ENCODE measurements around the gene ZNF407.

ZNF407 gene

GRCh38 chr18:75062297-75062886 is 464.7 kb downstream of the ZNF407 start:
- no peak for DNase-seq

- DNase-seq, result no peak
Observed at GRCh38 chr18:75063196-75063595, 465.5 kb downstream of the ZNF407 start.

- no peak for DNase-seq
Observed at GRCh38 chr18:75063615-75064512, 466.2 kb downstream of the ZNF407 start.

GRCh38 chr18:75064513-75064905 is 466.8 kb downstream of the ZNF407 start:
- DNase-seq, result no peak

- no peak for DNase-seq
Observed at GRCh38 chr18:75065251-75066000, 467.8 kb downstream of the ZNF407 start.

- DNase-seq, result no peak
Observed at GRCh38 chr18:75066021-75066880, 468.6 kb downstream of the ZNF407 start.

GRCh38 chr18:75066936-75067335 is 469.3 kb downstream of the ZNF407 start:
- DNase-seq, result peak; percentile 63 to 81 (median 74)

GRCh38 chr18:75067996-75068645 is 470.5 kb downstream of the ZNF407 start:
- DNase-seq, result no peak

GRCh38 chr18:75068682-75069435 is 471.2 kb downstream of the ZNF407 start:
- DNase-seq, result no peak

GRCh38 chr18:75070235-75070624 is 472.6 kb downstream of the ZNF407 start:
- no peak for DNase-seq

GRCh38 chr18:75070625-75071483 is 473.2 kb downstream of the ZNF407 start:
- peak; percentile 86 to 92 (median 86) for DNase-seq

- DNase-seq, result no peak
Observed at GRCh38 chr18:75071484-75071785, 473.8 kb downstream of the ZNF407 start.

GRCh38 chr18:75071866-75072671 is 474.4 kb downstream of the ZNF407 start:
- DNase-seq, result no peak

- DNase-seq, result no peak
Observed at GRCh38 chr18:75072672-75073371, 475.2 kb downstream of the ZNF407 start.

- no peak for DNase-seq
Observed at GRCh38 chr18:75073654-75074053, 476.0 kb downstream of the ZNF407 start.

GRCh38 chr18:75074196-75075015 is 476.7 kb downstream of the ZNF407 start:
- DNase-seq, result no peak

- no peak for DNase-seq
Observed at GRCh38 chr18:75075016-75075305, 477.3 kb downstream of the ZNF407 start.

GRCh38 chr18:75075429-75075841 is 477.8 kb downstream of the ZNF407 start:
- no peak for DNase-seq

Data from suppressor macrophage (primary cell).